GM12873 (cell line): ENCODE results near the gene HOXB3.

Source experiments
- TF ChIP-seq, protein P1 (sequence below): IDR thresholded peaks from 2 replicates; pipeline ENCODE4 v1.5.1; 2012; ENCODE audit warnings: low read depth, mild to moderate bottlenecking, moderate library complexity, low read length, control low read depth; ENCODE audit not compliant: insufficient read depth; ENCODE audit errors: missing control alignments

Gene HOXB3

DNA sequence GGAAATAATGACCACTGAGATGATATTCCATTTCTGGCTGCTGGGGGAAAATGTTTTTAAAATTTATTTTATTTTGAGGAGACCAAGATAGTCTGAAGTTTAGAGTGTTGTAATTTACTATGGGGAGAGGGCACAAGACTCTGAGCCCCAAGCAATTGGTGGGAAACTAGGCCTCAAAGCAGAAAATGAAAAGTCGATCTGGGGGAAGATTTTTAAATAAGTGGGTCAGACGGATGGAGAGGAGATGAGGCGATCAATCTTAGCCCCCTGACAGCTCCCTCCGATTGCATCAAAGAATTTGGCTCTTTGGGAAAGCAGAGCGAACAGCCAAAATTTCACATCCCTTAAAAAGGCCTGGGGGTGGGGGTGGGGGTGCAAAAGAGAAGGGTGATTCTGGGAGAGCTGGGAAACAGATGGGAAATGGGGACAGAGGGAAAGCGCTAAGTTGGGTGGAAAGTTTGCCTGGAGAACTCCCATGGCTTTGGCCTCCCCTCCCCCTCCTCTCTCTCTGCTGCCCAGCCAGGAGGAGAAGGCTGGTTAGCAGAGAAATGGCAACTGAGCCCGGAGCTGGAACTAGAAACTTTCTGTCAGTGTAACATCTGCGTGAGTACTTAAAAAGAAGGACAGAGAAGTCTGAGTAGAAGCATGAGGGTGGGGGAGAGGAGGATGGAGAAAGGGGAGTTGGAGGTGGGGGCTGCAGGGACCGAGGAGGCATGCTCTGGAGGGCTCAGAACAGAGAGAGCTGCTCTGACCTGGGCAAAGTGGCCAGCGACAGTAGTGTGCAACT is 43.7 kb downstream of the HOXB3 start:
- TF ChIP-seq, protein P1, sequence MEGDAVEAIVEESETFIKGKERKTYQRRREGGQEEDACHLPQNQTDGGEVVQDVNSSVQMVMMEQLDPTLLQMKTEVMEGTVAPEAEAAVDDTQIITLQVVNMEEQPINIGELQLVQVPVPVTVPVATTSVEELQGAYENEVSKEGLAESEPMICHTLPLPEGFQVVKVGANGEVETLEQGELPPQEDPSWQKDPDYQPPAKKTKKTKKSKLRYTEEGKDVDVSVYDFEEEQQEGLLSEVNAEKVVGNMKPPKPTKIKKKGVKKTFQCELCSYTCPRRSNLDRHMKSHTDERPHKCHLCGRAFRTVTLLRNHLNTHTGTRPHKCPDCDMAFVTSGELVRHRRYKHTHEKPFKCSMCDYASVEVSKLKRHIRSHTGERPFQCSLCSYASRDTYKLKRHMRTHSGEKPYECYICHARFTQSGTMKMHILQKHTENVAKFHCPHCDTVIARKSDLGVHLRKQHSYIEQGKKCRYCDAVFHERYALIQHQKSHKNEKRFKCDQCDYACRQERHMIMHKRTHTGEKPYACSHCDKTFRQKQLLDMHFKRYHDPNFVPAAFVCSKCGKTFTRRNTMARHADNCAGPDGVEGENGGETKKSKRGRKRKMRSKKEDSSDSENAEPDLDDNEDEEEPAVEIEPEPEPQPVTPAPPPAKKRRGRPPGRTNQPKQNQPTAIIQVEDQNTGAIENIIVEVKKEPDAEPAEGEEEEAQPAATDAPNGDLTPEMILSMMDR = no peak

DNA sequence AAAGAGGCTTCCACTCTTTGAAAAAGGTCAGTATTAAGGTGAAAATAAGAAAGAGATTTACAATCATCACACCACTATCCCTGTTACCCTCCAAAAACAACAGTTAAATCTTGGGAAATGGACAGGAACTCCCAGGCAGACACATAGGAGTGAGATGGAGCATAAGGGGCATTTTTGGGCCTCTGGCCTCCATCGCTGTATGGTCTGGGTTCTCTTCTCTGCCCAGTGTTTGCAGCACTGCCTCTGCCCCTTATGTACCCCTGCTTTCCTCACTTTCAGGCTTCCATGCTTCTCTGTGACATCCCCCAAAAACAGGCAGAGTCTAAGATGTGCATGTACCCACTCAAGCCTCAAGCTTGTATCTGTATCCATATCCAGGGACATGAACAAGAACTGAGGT is 44.5 kb downstream of the HOXB3 start:
- TF ChIP-seq, protein P1 = no peak

DNA sequence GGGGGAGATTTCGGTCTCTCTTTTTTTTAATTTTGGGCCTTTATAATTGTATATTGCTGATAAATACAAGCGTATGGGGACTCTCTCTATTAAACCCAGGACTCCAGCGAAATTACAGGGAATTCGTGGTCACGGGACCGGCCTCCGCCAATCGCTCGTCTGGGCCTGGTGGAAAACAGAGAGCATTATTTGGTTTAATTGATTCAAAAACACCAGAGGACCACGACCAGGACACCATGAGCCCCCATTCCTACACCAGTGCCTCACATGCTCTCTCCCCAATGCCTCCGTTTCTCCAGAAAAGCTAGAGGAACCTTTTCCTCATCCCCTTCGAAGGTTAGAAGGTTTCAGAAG is 45.0 kb downstream of the HOXB3 start, which contains the start of gene HOXB2:
HOXB2 (minus strand) TSS at position 88 of the 354 bp plus-strand sequence. CDS start 198 bp downstream, outside the sequence.
- TF ChIP-seq, protein P1 = no peak

DNA sequence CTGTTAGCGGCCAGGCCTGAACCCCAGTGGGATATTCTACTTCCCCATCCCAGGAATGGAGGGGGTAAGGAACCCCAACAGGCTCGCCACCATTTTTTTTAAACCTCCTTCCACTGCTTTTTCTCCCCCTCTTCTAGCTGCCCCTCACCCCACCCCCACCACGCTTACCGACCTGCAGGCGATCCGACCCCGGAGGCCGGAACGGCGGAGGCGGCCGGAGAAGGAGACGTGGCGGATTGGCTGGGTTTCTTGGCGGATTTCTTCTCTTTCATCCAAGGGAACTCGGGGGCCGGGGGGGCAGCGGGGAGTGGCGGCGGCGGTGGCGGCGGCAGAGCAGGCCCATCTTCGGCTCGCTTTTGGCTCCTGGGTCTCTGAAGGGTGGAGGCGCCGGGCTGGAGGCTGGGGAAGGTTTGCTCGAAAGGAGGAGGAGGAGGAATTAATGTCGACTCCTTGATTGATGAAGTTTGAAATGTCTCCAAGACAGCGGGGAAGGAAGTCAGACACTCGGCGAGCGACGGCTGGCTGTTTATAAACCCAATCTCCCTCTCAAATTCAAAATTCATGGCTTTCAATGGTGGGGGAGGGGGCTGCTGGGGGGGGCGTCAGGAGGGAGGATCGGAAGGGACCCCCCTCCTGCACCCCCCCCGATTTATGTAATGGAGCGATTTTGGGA is 45.6 kb downstream of the HOXB3 start:
- TF ChIP-seq, protein P1 = no peak

DNA sequence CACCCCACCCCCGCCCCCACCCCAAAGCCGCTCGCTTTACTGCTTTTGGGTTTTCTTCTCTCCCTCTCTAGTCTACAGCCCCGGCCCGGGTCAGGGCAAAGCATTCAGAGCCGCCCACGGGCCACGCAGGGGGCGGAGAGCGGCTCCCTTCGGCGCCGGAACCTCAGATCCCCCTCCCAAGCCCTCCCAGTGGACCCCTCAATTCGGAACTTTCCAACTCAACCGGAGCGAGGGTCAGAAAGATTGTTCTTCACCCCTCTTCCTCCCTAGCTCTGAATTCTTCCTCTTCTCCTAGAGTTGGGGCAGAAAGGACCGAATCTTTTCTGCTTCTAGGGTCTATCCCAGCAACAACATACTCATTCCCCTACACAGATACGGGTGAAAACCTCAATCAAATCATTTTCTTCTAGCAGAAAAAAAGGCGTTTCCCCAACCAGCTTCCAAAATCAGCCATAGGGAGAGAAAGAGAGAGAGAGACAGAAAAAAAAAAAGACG is 46.1 kb downstream of the HOXB3 start:
- TF ChIP-seq, protein P1 = no peak

DNA sequence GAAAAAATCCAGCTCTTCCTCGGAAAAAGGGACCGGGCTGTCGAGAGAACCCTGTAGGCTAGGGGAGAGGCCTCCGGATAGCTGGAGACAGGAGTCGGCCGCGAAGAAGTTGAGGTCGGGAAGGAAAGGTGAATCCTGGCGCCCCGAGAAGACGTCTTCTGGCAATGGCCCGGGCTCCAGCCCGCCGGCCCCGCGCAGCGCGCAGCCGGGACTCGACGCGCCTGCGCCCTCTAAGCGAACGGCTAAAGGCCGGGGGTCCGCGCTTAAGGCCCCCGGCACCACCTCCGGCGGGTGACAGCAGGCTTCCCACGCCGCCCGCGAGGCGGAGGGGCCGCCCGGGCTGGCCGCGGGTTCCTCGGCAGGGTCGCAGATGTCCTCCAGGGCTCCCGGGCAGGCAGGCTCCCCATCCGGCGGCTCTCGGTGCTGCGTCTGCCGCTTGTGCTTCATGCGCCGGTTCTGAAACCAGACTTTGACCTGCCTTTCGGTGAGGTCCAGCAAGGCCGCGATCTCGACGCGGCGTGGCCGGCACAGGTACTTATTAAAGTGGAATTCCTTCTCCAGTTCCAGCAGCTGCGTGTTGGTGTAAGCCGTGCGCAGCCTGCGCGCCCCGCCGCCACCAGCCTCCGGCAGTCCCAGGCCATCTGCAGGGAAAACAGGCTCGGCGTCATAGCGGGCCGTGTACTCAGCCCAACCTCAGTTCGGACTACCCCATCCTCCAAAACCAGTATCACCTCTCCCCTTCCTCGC is 46.8 kb downstream of the HOXB3 start:
- TF ChIP-seq, protein P1 = peak; percentile 44

DNA sequence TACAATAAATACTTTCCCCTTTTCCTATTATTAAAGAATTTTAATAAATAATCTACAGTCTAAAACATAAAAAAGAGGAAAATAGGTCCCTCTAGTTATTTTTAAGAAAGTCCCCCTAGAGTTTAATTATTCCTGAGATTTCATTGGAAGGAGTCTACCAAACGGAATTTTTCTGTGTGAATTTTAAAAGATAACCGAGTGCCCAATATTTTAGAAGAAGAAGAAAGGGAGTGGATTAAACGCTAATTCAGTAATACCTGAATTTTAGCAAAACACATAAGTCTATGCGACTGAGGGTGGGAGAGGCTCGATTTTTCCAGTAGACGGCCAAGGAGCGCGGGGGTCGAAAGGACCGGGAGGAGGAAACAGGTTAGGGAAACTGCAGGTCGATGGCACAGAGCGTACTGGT is 47.3 kb downstream of the HOXB3 start:
- TF ChIP-seq, protein P1 = no peak
